Stimulated activated naive CD8-positive, alpha-beta T cell treated with anti-CD3 and anti-CD28 coated beads, Interleukin-15, amount 100 ng/mL, for 72 hours (primary cell): ENCODE data around the gene CHEK1.

Experiments
- ATAC-seq: fragments of 150-1000 bp; cut with Tn5 transposase; 2 replicates; pipeline ENCODE4 v1.10.0; 2021; ENCODE audit warnings: mild to moderate bottlenecking, moderate library complexity
- DNase-seq, 2 donors: peaks; one replicate each; pipeline ENCODE4 v3.0.0; 2021 to 2022
- H3K27ac Mint-ChIP-seq, 2 donors: one replicate each; pipeline ENCODE4 v1.8.0; 2022; ENCODE audit warnings: mild to moderate bottlenecking in 2 of 2, mixed read lengths in 2 of 2, moderate library complexity in 2 of 2
- H3K27me3 Mint-ChIP-seq: one replicate; pipeline ENCODE4 v1.8.0; 2022; ENCODE audit warnings: mixed read lengths
- H3K4me1 Mint-ChIP-seq: one replicate; pipeline ENCODE4 v1.8.0; 2022; ENCODE audit warnings: mild to moderate bottlenecking, mixed read lengths
- H3K4me3 Mint-ChIP-seq, 2 donors: one replicate each; pipeline ENCODE4 v1.8.0; 2022; ENCODE audit warnings: mild to moderate bottlenecking in 2 of 2, mixed read lengths in 2 of 2, moderate library complexity in 1 of 2
- H3K9me3 Mint-ChIP-seq, 2 donors: one replicate each; pipeline ENCODE4 v1.8.0; 2022; ENCODE audit warnings: mixed read lengths in 2 of 2

CHEK1 gene

GRCh38 chr11:125605417-125605816 is 19.5 kb upstream of the CHEK1 start:
- DNase-seq (no peak), ATAC-seq (no peak)
- Mint-ChIP-seq H3K4me3 (no peak overlapping the region), H3K27ac (no peak overlapping the region), H3K27me3 (no peaks in the 10 kb centered on the region), H3K9me3 (no peaks in the 10 kb centered on the region), H3K4me1 (no peaks in the 10 kb centered on the region)

GRCh38 chr11:125609545-125609944 is 15.4 kb upstream of the CHEK1 start:
- DNase-seq = no peak
- Mint-ChIP-seq H3K4me3 (no peak overlapping the region), H3K4me1 (peaks cover 5% of the 10 kb centered on the region), H3K27me3 (no peaks in the 10 kb centered on the region), H3K27ac (peak overlapping the region in 1 of 2 donors; percentile 31), H3K9me3 (no peaks in the 10 kb centered on the region)
- no peak for ATAC-seq

- ATAC-seq (no peak), DNase-seq (no peak)
- Mint-ChIP-seq H3K27ac (peak overlapping the region in 1 of 2 donors; percentile 67), H3K4me3 (no peak overlapping the region), H3K27me3 (no peaks in the 10 kb centered on the region), H3K4me1 (no peaks in the 10 kb centered on the region), H3K9me3 (no peaks in the 10 kb centered on the region)
These were observed 6.6 kb upstream of the CHEK1 start for GRCh38 chr11:125618383-125618782.

GRCh38 chr11:125621995-125622394 is 3.0 kb upstream of the CHEK1 start:
- Mint-ChIP-seq H3K9me3 (no peaks in the 10 kb centered on the region), H3K27me3 (no peaks in the 10 kb centered on the region), H3K27ac (no peak overlapping the region), H3K4me1 (peaks cover 12% of the 10 kb centered on the region), H3K4me3 (no peak overlapping the region)
- DNase-seq (no peak), ATAC-seq (no peak)

GRCh38 chr11:125623064-125623463 is 1.9 kb upstream of the CHEK1 start:
- no peak overlapping the region for H3K4me3 Mint-ChIP-seq
- no peaks in the 10 kb centered on the region for H3K27me3 Mint-ChIP-seq
- DNase-seq (no peak), ATAC-seq (no peak)
- H3K27ac Mint-ChIP-seq = peak overlapping the region in 1 of 2 donors; percentile 93
- H3K9me3 Mint-ChIP-seq = no peaks in the 10 kb centered on the region
- peaks cover 20% of the 10 kb centered on the region for H3K4me1 Mint-ChIP-seq

- DNase-seq = no peak
- Mint-ChIP-seq H3K27me3 (no peaks in the 10 kb centered on the region), H3K4me1 (peaks cover 20% of the 10 kb centered on the region), H3K27ac (peak overlapping the region; percentile 98 to 99), H3K9me3 (no peaks in the 10 kb centered on the region), H3K4me3 (peak overlapping the region; percentile 93 to 99)
- no peak for ATAC-seq
These were observed 264 bp downstream of the CHEK1 start for GRCh38 chr11:125625225-125625629.

GRCh38 chr11:125625630-125626287 is 796 bp downstream of the CHEK1 start:
- Mint-ChIP-seq H3K27me3 (no peaks in the 10 kb centered on the region), H3K4me1 (peaks cover 20% of the 10 kb centered on the region), H3K4me3 (peak overlapping the region; percentile 93 to 99), H3K27ac (peak overlapping the region; percentile 98 to 99), H3K9me3 (no peaks in the 10 kb centered on the region)
- DNase-seq (peak; percentile 86 to 90), ATAC-seq (peak; percentile 94)

- H3K9me3 Mint-ChIP-seq = no peaks in the 10 kb centered on the region
- peaks cover 20% of the 10 kb centered on the region for H3K4me1 Mint-ChIP-seq
- peak; percentile 47 for ATAC-seq
- peak; percentile 25 to 46 for DNase-seq
- H3K27ac Mint-ChIP-seq = peak overlapping the region; percentile 98 to 99
- H3K27me3 Mint-ChIP-seq = no peaks in the 10 kb centered on the region
- peak overlapping the region; percentile 93 to 99 for H3K4me3 Mint-ChIP-seq
These were observed 1.5 kb downstream of the CHEK1 start for GRCh38 chr11:125626288-125626950.

- no peaks in the 10 kb centered on the region for H3K9me3 Mint-ChIP-seq
- no peaks in the 10 kb centered on the region for H3K27me3 Mint-ChIP-seq
- DNase-seq (no peak), ATAC-seq (no peak)
- H3K4me3 Mint-ChIP-seq = peak overlapping the region; percentile 93 to 99
- H3K27ac Mint-ChIP-seq = no peak overlapping the region
- H3K4me1 Mint-ChIP-seq = peaks cover 20% of the 10 kb centered on the region
These were observed 2.4 kb downstream of the CHEK1 start for GRCh38 chr11:125627236-125627910.

- no peak for ATAC-seq
- no peaks in the 10 kb centered on the region for H3K27me3 Mint-ChIP-seq
- DNase-seq = no peak
- no peak overlapping the region for H3K27ac Mint-ChIP-seq
- no peak overlapping the region for H3K4me3 Mint-ChIP-seq
- no peaks in the 10 kb centered on the region for H3K9me3 Mint-ChIP-seq
- no peaks in the 10 kb centered on the region for H3K4me1 Mint-ChIP-seq
These were observed 12.9 kb downstream of the CHEK1 start for GRCh38 chr11:125637840-125638239.

GRCh38 chr11:125638315-125638714 is 13.4 kb downstream of the CHEK1 start:
- Mint-ChIP-seq H3K27me3 (no peaks in the 10 kb centered on the region), H3K4me3 (no peak overlapping the region), H3K27ac (no peak overlapping the region), H3K9me3 (no peaks in the 10 kb centered on the region), H3K4me1 (no peaks in the 10 kb centered on the region)
- ATAC-seq (no peak), DNase-seq (no peak)

GRCh38 chr11:125645871-125646270 is 20.9 kb downstream of the CHEK1 start:
- Mint-ChIP-seq H3K27me3 (no peaks in the 10 kb centered on the region), H3K9me3 (no peaks in the 10 kb centered on the region), H3K4me3 (no peak overlapping the region), H3K27ac (no peak overlapping the region), H3K4me1 (peaks cover 7% of the 10 kb centered on the region)
- ATAC-seq (no peak), DNase-seq (no peak)

- no peak for ATAC-seq
These were observed 24.7 kb downstream of the CHEK1 start for GRCh38 chr11:125649465-125650166.

GRCh38 chr11:125662689-125663088 is 37.7 kb downstream of the CHEK1 start:
- ATAC-seq = peak; percentile 48
- Mint-ChIP-seq H3K27ac (no peak overlapping the region), H3K9me3 (peaks cover 0 to 7% of the 10 kb centered on the region in 2 donors)

More at GRCh38 chr11:125649465-125650166, 24.7 kb downstream of the CHEK1 start:
- no peaks in the 10 kb centered on the region for H3K27me3 Mint-ChIP-seq
- peaks cover 7% of the 10 kb centered on the region for H3K4me1 Mint-ChIP-seq
- DNase-seq = no peak
- H3K27ac Mint-ChIP-seq = peak overlapping the region in 1 of 2 donors; percentile 69
- H3K9me3 Mint-ChIP-seq = no peaks in the 10 kb centered on the region
- H3K4me3 Mint-ChIP-seq = no peak overlapping the region

GRCh38 chr11:125663910-125664309 is 38.9 kb downstream of the CHEK1 start:
- Mint-ChIP-seq H3K9me3 (peaks cover 0 to 7% of the 10 kb centered on the region in 2 donors), H3K27ac (no peak overlapping the region), H3K4me1 (no peaks in the 10 kb centered on the region), H3K27me3 (no peaks in the 10 kb centered on the region), H3K4me3 (no peak overlapping the region)
- no peak for ATAC-seq
- no peak for DNase-seq

More at GRCh38 chr11:125662689-125663088, 37.7 kb downstream of the CHEK1 start:
- no peaks in the 10 kb centered on the region for H3K4me1 Mint-ChIP-seq
- no peak for DNase-seq
- no peak overlapping the region for H3K4me3 Mint-ChIP-seq
- no peaks in the 10 kb centered on the region for H3K27me3 Mint-ChIP-seq
